GM23338 (cell line): ENCODE data around the gene WSCD2.

ENCODE experiments used
- CREB1 ChIP-seq: fragments of 250-450 bp; sonication (Bioruptor Pico); IDR thresholded peaks from 2 replicates; pipeline ENCODE4 v1.5.0; 2020; ENCODE audit warnings: low read depth, mild to moderate bottlenecking, moderate library complexity
- CTCF ChIP-seq, 2 experiments: fragments of 200-600 bp in 1 of 2; sonication (generic) in 1 of 2; conservative IDR thresholded peaks; 2 replicates each; pipeline versions ENCODE4 v1.5.1 to v1.6.1; 2016 to 2017; ENCODE audit warnings: antibody characterized with exemption in 2 of 2, low read depth in 2 of 2, mild to moderate bottlenecking in 2 of 2, moderate library complexity in 1 of 2
- ETS1 ChIP-seq: IDR thresholded peaks from 2 replicates; pipeline ENCODE4 v1.6.1; 2016; ENCODE audit warnings: antibody characterized with exemption
- EZH2 ChIP-seq: fragments of 200-600 bp; sonication (generic); IDR thresholded peaks from one replicate; pipeline ENCODE4 v1.8.0; 2017; ENCODE audit warnings: antibody characterized with exemption, mild to moderate bottlenecking, low read depth; ENCODE audit not compliant: unreplicated experiment
- EZH2phosphoT487 ChIP-seq: fragments of 200-600 bp; sonication (generic); IDR thresholded peaks from one replicate; pipeline ENCODE4 v1.8.1; 2018; ENCODE audit warnings: antibody characterized with exemption; ENCODE audit not compliant: unreplicated experiment
- JUNB ChIP-seq: IDR thresholded peaks from one replicate; pipeline ENCODE4 v1.6.1; 2016; ENCODE audit warnings: antibody characterized with exemption; ENCODE audit not compliant: unreplicated experiment
- NANOG ChIP-seq: IDR thresholded peaks from 2 replicates; pipeline ENCODE4 v1.6.1; 2016; ENCODE audit warnings: antibody characterized with exemption, borderline replicate concordance
- POLR2AphosphoS5 ChIP-seq: IDR thresholded peaks from 2 replicates; pipeline ENCODE4 v1.6.1; 2016; ENCODE audit warnings: antibody characterized with exemption, low read depth
- REST ChIP-seq: IDR thresholded peaks from one replicate; pipeline ENCODE4 v1.6.1; 2018; ENCODE audit warnings: antibody characterized with exemption; ENCODE audit not compliant: unreplicated experiment
- STAT1 ChIP-seq: IDR thresholded peaks from one replicate; pipeline ENCODE4 v1.6.1; 2016; ENCODE audit warnings: antibody characterized with exemption; ENCODE audit not compliant: unreplicated experiment
- ZNF114 ChIP-seq: fragments of 250-450 bp; sonication (Bioruptor Pico); IDR thresholded peaks from 2 replicates; pipeline ENCODE4 v1.5.0; 2020; ENCODE audit warnings: mild to moderate bottlenecking, moderate library complexity
- ZNF331 ChIP-seq: fragments of 250-450 bp; sonication (Bioruptor Pico); IDR thresholded peaks from 2 replicates; pipeline ENCODE4 v1.5.0; 2020; ENCODE audit warnings: low read depth, mild to moderate bottlenecking, moderate library complexity

GRCh38 chr12:108277613-108278012 is 148.5 kb downstream of the WSCD2 start:
- TF ChIP-seq CTCF (conservative IDR thresholded peaks at IDR 0.05; ENCODE audit: low read depth in 2 of 2) (no peak), NANOG (no peak), ETS1 (no peak), EZH2 (no peak), CREB1 (CRISPR knock-in tag) (no peak), POLR2AphosphoS5 (no peak), STAT1 (no peak), REST (no peak), JUNB (no peak), EZH2phosphoT487 (no peak), ZNF114 (CRISPR knock-in tag) (no peak), ZNF331 (no peak)
